K562 (cell line): ENCODE measurements around the gene NXPH4. TPM values are rescaled to one million over a fixed set of nuclear protein-coding genes. Genes with fewer than 3 reads are reported as not detected.

ENCODE experiments used
- ATAC-seq: fragments of 200-7000 bp; cut with Tn5 transposase; 3 replicates; pipeline ENCODE4 v1.9.1; 2020; ENCODE audit warnings: moderate library complexity
- BruUV-seq: library from RNA; stranded (reverse); fragments of 400-500 nt; replicated peaks from 2 replicates; lab custom pipeline; 2021; lab: Mats Ljungman, UMichigan
- CTCF ChIA-PET: fragments of 300-600 bp; formaldehyde crosslinking; extraction: SDS; loops from one replicate; lab custom pipeline; 2021; ENCODE audit warnings: low intra/inter-chr PET ratio; lab: Yijun Ruan, JAX
- POLR2A ChIA-PET: fragments of 300-600, 350-650 bp; sonication (Branson Sonifier 250); formaldehyde crosslinking; extraction: SDS; loops from one replicate; lab custom pipeline; 2021; ENCODE audit warnings: antibody characterized with exemption, inconsistent platforms; lab: Yijun Ruan, JAX
- DNase-seq, 4 experiments: peaks; one replicate each; pipeline versions ENCODE4 v3.0.0 to v3.0.0-alpha.2; 2011 to 2018; ENCODE audit warnings: low spot score in 3 of 4, mixed read lengths in 3 of 4; ENCODE audit errors: extremely low read depth in 1 of 4
- FAIRE-seq: peaks from 2 replicates; lab custom pipeline; 2011; peaks lifted over from hg19 to GRCh38; lab: Jason Lieb, UNC
- H2AFZ ChIP-seq: 2 replicates; pipeline ENCODE4 v1.6.0; 2011; ENCODE audit warnings: low read depth, low read length, control low read depth, inconsistent platforms
- H3K27ac ChIP-seq: fragments of 200-600 bp; 3 replicates; pipeline ENCODE4 v1.8.0; 2011; ENCODE audit warnings: low read depth, mild to moderate bottlenecking, control low read depth, inconsistent platforms, low read length, moderate library complexity, mixed read lengths; ENCODE audit errors: extremely low read depth
- H3K27me3 ChIP-seq, 2 experiments: fragments of 300-600 bp in 1 of 2; 2 replicates in 1 of 2; 3 replicates in 1 of 2; pipeline versions ENCODE4 v1.6.0 to v1.8.0; 2011; ENCODE audit warnings: inconsistent platforms in 2 of 2, low read length in 2 of 2, mild to moderate bottlenecking in 1 of 2, mixed read lengths in 1 of 2, moderate library complexity in 1 of 2; ENCODE audit not compliant: control insufficient read depth in 2 of 2, insufficient read depth in 2 of 2
- H3K36me3 ChIP-seq: fragments of 300-600 bp; 3 replicates; pipeline ENCODE4 v1.8.0; 2011; ENCODE audit warnings: mild to moderate bottlenecking, low read length, inconsistent platforms; ENCODE audit not compliant: control insufficient read depth, insufficient read depth
- H3K4me1 ChIP-seq, 2 experiments: fragments of 200-600 bp in 1 of 2; replicated peaks in 1 of 2; 2 replicates in 1 of 2; 3 replicates in 1 of 2; pipeline versions ENCODE4 v1.5.1 to v1.8.0; 2011; ENCODE audit warnings: inconsistent platforms in 2 of 2, low read length in 2 of 2, mild to moderate bottlenecking in 1 of 2, mixed read lengths in 1 of 2, moderate library complexity in 1 of 2; ENCODE audit not compliant: control insufficient read depth in 2 of 2, insufficient read depth in 2 of 2
- H3K4me2 ChIP-seq: 2 replicates; pipeline ENCODE4 v1.6.1; 2011; ENCODE audit warnings: low read length, control low read depth, inconsistent platforms, mixed read lengths; ENCODE audit not compliant: insufficient read depth
- H3K4me3 ChIP-seq: fragments of 200-600 bp; sonication (generic), shearing (Covaris generic); 2 replicates; pipeline ENCODE4 v1.5.1; 2016; ENCODE audit warnings: control low read depth, inconsistent platforms
- H3K79me2 ChIP-seq: fragments of 200-600 bp; 3 replicates; pipeline ENCODE4 v1.8.0; 2011; ENCODE audit warnings: low read length, inconsistent platforms; ENCODE audit not compliant: control insufficient read depth, insufficient read depth
- H3K9ac ChIP-seq, 2 experiments: 2 replicates each; pipeline versions ENCODE4 v1.6.0 to v1.6.1; 2011; ENCODE audit warnings: low read depth in 2 of 2, low read length in 2 of 2, control low read depth in 1 of 2, inconsistent platforms in 1 of 2, mild to moderate bottlenecking in 1 of 2, mixed read lengths in 1 of 2; ENCODE audit not compliant: insufficient read depth in 1 of 2
- H3K9me1 ChIP-seq: one replicate; pipeline ENCODE4 v1.6.0; 2011; ENCODE audit warnings: inconsistent platforms, mild to moderate bottlenecking, low read length, moderate library complexity; ENCODE audit not compliant: control insufficient read depth, insufficient read depth
- H3K9me3 ChIP-seq: replicated peaks from 2 replicates; pipeline ENCODE4 v1.5.1; 2011; ENCODE audit warnings: low read depth, low read length, inconsistent platforms; ENCODE audit not compliant: control insufficient read depth, insufficient read depth
- H4K20me1 ChIP-seq: replicated peaks from 2 replicates; pipeline ENCODE4 v1.6.1; 2011; ENCODE audit warnings: low read length, inconsistent platforms, mixed read lengths; ENCODE audit not compliant: control insufficient read depth, insufficient read depth
- ARID2 ChIP-seq: fragments of 450-650 bp; IDR thresholded peaks from 2 replicates; pipeline ENCODE4 v1.6.1; 2017; ENCODE audit warnings: antibody characterized with exemption, mild to moderate bottlenecking
- BRCA1 ChIP-seq, 2 experiments: fragments of 450-650 bp in 1 of 2; sonication (generic) in 1 of 2; formaldehyde crosslinking in 1 of 2; IDR thresholded peaks; 2 replicates each; pipeline versions ENCODE4 v1.5.0 to v1.6.1; 2017 to 2020; ENCODE audit warnings: mild to moderate bottlenecking in 1 of 2, missing genetic modification reagents in 1 of 2
- ELF1 ChIP-seq: fragments of 200-800 bp; sonication (Bioruptor generic); IDR thresholded peaks from 2 replicates; pipeline ENCODE4 v1.6.1; 2016; ENCODE audit warnings: missing genetic modification characterization, missing compliant biosample characterization
- EWSR1 ChIP-seq: fragments of 450-650 bp; IDR thresholded peaks from 2 replicates; pipeline ENCODE4 v1.6.1; 2018; ENCODE audit warnings: borderline replicate concordance, mild to moderate bottlenecking, low read depth, moderate library complexity; ENCODE audit not compliant: partially characterized antibody
- JUND ChIP-seq, 2 experiments: IDR thresholded peaks; 2 replicates in 1 of 2; 3 replicates in 1 of 2; pipeline ENCODE4 v1.6.1; 2011; ENCODE audit warnings: borderline replicate concordance in 2 of 2, low read depth in 2 of 2, low read length in 2 of 2, improper control_type of control experiment in 1 of 2, missing biosample characterization in 1 of 2, missing genetic modification characterization in 1 of 2, missing genetic modification reagents in 1 of 2
- NFIX ChIP-seq: fragments of 250-450 bp; sonication (Bioruptor Pico); IDR thresholded peaks from 2 replicates; pipeline ENCODE4 v1.4.0; 2020; ENCODE audit warnings: low read depth, mild to moderate bottlenecking, moderate library complexity
- TFAM ChIP-seq: fragments of 250-450 bp; sonication (Bioruptor Pico); conservative IDR thresholded peaks from 2 replicates; pipeline ENCODE4 v1.5.0; 2021; ENCODE audit warnings: mild to moderate bottlenecking, moderate library complexity
- ZNF174 ChIP-seq: fragments of 250-450 bp; sonication (Bioruptor Pico); IDR thresholded peaks from 2 replicates; pipeline ENCODE4 v1.4.0; 2020; ENCODE audit warnings: mild to moderate bottlenecking
- WGBS: fragments of 100-300 bp; shearing (Covaris generic); methylation state at CpG from one replicate; pipeline ENCODE4 v1.1.6; 2016; ENCODE audit warnings: low coverage, mixed read lengths; ENCODE audit not compliant: insufficient coverage; ENCODE audit errors: missing lambda C conversion rate; 5-methylcytosine and 5-hydroxymethylcytosine counted together
- in situ Hi-C: fragments of 300-500 bp; cut with MboI; formaldehyde crosslinking; loops from 4 replicates; pipeline ENCODE4 v1.15.0; 2018; ENCODE audit warnings: inconsistent platforms, mixed read lengths
- intact Hi-C: fragments of 100-400 bp; cut with micrococcal nuclease; formaldehyde crosslinking; loops from 2 replicates; pipeline ENCODE4 v1.14.2; 2022
- polyA plus RNA-seq, 8 experiments: library from polyadenylated mRNA; depleted of rRNA in 4 of 8; stranded (reverse) in 5 of 8; unstranded in 3 of 8; fragments of >200 nt; fragmentation: Nextera tagmentation in 2 of 8; fragmentation: Illumina TruSeq in 1 of 8; extraction: Ambion mirVana in 2 of 8; extraction: Trizol in 1 of 8; gene quantifications; 2 replicates each; pipeline versions ENCODE4 v1.2.1 to v1.2.3, GENCODE V29; 2011 to 2014; ENCODE audit warnings: inconsistent platforms in 1 of 8, missing spikeins in 1 of 8
- total RNA-seq, 7 experiments: library from RNA; depleted of rRNA in 6 of 7; stranded (reverse); fragments of >200 nt in 6 of 7; fragmentation: Illumina TruSeq in 2 of 7; extraction: Trizol in 2 of 7; gene quantifications; 2 replicates each; pipeline versions ENCODE4 v1.2.1 to v1.2.3, GENCODE V29; 2011 to 2021; ENCODE audit warnings: low replicate concordance in 1 of 7
- TF ChIP-seq, protein P1 (sequence below), 2 experiments: IDR thresholded peaks; 2 replicates each; pipeline ENCODE4 v1.6.1; 2012; ENCODE audit warnings: improper control_type of control experiment in 2 of 2, low read depth in 2 of 2, low read length in 2 of 2, borderline replicate concordance in 1 of 2
- TF ChIP-seq, protein P2 (sequence below): IDR thresholded peaks from 2 replicates; pipeline ENCODE4 v1.6.1; 2011; ENCODE audit warnings: borderline replicate concordance, low read depth, mild to moderate bottlenecking, moderate library complexity, low read length; ENCODE audit not compliant: insufficient read depth, poor library complexity, severe bottlenecking

Gene NXPH4
- total and polyA plus RNA-seq, 9 of the 15 experiments (the other 6 are each of a cell fraction or from before 2014, with no cell fraction given) = 0.49 to 2.7 (median 1.1) TPM; not detected in 4

DNA sequence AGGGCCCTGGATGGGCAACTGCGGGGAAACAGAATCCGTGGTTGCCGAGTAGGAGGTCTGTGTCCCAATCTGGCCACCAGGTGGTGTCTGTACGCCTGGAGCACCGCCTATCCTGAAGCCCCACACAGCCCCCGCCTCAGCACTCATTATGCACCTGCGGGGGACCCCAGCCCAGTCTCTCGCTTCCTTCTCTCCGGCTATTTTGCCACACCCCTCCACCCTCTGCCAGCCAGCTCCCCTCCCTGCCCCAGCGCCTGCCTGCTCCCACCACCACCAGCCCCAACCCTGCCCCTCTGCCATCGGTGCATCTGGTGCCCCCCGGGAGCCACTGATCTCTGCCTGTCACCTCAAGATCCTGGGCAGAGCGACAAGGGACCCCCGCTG, 2.2 kb upstream of the NXPH4 start:
- no peaks in the 10 kb centered on the region for H3K36me3 ChIP-seq
- peaks cover 17 to 50% of the 10 kb centered on the region in 2 experiments; a peak in 4 of 5 replicates for H3K4me1 ChIP-seq
- DNase-seq (peak; percentile 69 to 81 (median 76)), FAIRE-seq (peak; percentile 96), ATAC-seq (peak; percentile 84)
- no peak overlapping the region; a peak in 1 of 4 replicates for H3K9ac ChIP-seq
- in situ Hi-C loops = no loop called here
- no peaks in the 10 kb centered on the region for H3K79me2 ChIP-seq
- H3K27ac ChIP-seq = no peak overlapping the region
- under 1% methylated on average over 13 of the region's 14 CpGs for WGBS
- intact Hi-C loops = no loop called here
- H3K9me3 ChIP-seq = no peaks in the 10 kb centered on the region
- peaks cover 13% of the 10 kb centered on the region; the same call in 1 of the 2 replicates for H4K20me1 ChIP-seq
- H3K9me1 ChIP-seq = peaks cover 3% of the 10 kb centered on the region
- H3K4me2 ChIP-seq = peak overlapping the region; percentile 35
- H2AFZ ChIP-seq = peak overlapping the region; percentile 87; the same call in 1 of the 2 replicates
- CTCF ChIA-PET = interaction anchor here (0.6 to 7.2 kb wide), 6 partner anchors 15 to 248 kb away, joined by 3 to 186 read pairs (median 4); partner anchors contain the start of gene SHMT2
- POLR2A ChIA-PET = interaction anchor here (0.6 to 1.5 kb wide), 4 partner anchors 13 to 1788 kb away, joined by 3 to 5 read pairs (median 4); no protein-coding TSS in a partner anchor
- no TSS peak for BruUV-seq
- peaks cover 30 to 72% of the 10 kb centered on the region in 2 experiments for H3K27me3 ChIP-seq
- H3K4me3 ChIP-seq = no peak overlapping the region
- TF ChIP-seq ARID2 (no peak), NFIX (CRISPR knock-in tag) (no peak), ELF1 (tag) (peak; percentile 35; the same call in 1 of the 2 replicates), EWSR1 (no peak), TFAM (CRISPR knock-in tag) (no peak), ZNF174 (CRISPR knock-in tag) (no peak), BRCA1 (IDR thresholded peaks at IDR 0.05) (no peak), BRCA1 (CRISPR knock-in tag; IDR thresholded peaks at IDR 0.05) (no peak), JUND (IDR thresholded peaks at IDR 0.05; ENCODE audit: borderline replicate concordance, low read depth, low read length) (peak; percentile 52; the same call in 1 of the 2 replicates), JUND (tag; IDR thresholded peaks at IDR 0.05; ENCODE audit: borderline replicate concordance, low read depth, low read length) (no peak; the same call in 2 of the 3 replicates)
- TF ChIP-seq, protein P1, sequence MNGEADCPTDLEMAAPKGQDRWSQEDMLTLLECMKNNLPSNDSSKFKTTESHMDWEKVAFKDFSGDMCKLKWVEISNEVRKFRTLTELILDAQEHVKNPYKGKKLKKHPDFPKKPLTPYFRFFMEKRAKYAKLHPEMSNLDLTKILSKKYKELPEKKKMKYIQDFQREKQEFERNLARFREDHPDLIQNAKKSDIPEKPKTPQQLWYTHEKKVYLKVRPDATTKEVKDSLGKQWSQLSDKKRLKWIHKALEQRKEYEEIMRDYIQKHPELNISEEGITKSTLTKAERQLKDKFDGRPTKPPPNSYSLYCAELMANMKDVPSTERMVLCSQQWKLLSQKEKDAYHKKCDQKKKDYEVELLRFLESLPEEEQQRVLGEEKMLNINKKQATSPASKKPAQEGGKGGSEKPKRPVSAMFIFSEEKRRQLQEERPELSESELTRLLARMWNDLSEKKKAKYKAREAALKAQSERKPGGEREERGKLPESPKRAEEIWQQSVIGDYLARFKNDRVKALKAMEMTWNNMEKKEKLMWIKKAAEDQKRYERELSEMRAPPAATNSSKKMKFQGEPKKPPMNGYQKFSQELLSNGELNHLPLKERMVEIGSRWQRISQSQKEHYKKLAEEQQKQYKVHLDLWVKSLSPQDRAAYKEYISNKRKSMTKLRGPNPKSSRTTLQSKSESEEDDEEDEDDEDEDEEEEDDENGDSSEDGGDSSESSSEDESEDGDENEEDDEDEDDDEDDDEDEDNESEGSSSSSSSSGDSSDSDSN (IDR thresholded peaks at IDR 0.05; ENCODE audit: borderline replicate concordance in 1 of 2, low read depth in 2 of 2, low read length in 2 of 2) = 0 out of 4 replicates have a peak, but pooled peaks of 1 of the 2 experiments have one; percentile 33
- TF ChIP-seq, protein P2, sequence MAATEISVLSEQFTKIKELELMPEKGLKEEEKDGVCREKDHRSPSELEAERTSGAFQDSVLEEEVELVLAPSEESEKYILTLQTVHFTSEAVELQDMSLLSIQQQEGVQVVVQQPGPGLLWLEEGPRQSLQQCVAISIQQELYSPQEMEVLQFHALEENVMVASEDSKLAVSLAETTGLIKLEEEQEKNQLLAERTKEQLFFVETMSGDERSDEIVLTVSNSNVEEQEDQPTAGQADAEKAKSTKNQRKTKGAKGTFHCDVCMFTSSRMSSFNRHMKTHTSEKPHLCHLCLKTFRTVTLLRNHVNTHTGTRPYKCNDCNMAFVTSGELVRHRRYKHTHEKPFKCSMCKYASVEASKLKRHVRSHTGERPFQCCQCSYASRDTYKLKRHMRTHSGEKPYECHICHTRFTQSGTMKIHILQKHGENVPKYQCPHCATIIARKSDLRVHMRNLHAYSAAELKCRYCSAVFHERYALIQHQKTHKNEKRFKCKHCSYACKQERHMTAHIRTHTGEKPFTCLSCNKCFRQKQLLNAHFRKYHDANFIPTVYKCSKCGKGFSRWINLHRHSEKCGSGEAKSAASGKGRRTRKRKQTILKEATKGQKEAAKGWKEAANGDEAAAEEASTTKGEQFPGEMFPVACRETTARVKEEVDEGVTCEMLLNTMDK = peak; percentile 58
